ENCODE data around the gene DCTN5. TPM values are rescaled to one million over a fixed set of nuclear protein-coding genes. Genes with fewer than 3 reads are reported as not detected.
"Not testable (repeated sequence)": the region's sequence is repeated elsewhere in the genome, so short reads cannot be mapped to it uniquely, and the experiment has no call there.

DCTN5 gene
- total and polyA plus RNA-seq, 5 experiments from 2014 or later, result 43.8 to 68.8 (median 64.9) TPM

GRCh38 chr16:23624092-23624491 is 17.2 kb upstream of the DCTN5 start:
- POLR2A ChIA-PET, result no interaction called here
- H3K36me3 Mint-ChIP-seq, result peaks cover 14 to 87% (median 23%) of the 10 kb centered on the region in 3 donors
- no peaks in the 10 kb centered on the region for H3K27me3 Mint-ChIP-seq
- H3K4me3 Mint-ChIP-seq, result no peak overlapping the region
- no peak for DNase-seq
- H3K4me1 Mint-ChIP-seq, result no peaks in the 10 kb centered on the region
- no peaks in the 10 kb centered on the region for H3K9me3 Mint-ChIP-seq
- no peak for ATAC-seq
- H3K27ac Mint-ChIP-seq, result no peak overlapping the region

- ATAC-seq (no peak), DNase-seq (no peak)
- Mint-ChIP-seq H3K4me3 (no peak overlapping the region), H3K36me3 (peaks cover 0 to 72% (median 25%) of the 10 kb centered on the region in 3 donors), H3K4me1 (peaks cover 3 to 19% (median 13%) of the 10 kb centered on the region in 4 donors), H3K27ac (no peak overlapping the region), H3K27me3 (no peaks in the 10 kb centered on the region), H3K9me3 (no peaks in the 10 kb centered on the region)
- POLR2A ChIA-PET, result interaction anchor here (0.5 kb wide), 1 partner anchor 881 kb away, joined by 3 read pairs; no protein-coding TSS in a partner anchor
Observed at GRCh38 chr16:23629516-23629915, 11.8 kb upstream of the DCTN5 start.

GRCh38 chr16:23631874-23632273 is 9.4 kb upstream of the DCTN5 start:
- H3K4me3 Mint-ChIP-seq, H3K9me3 Mint-ChIP-seq, ATAC-seq, POLR2A ChIA-PET, H3K27me3 Mint-ChIP-seq, DNase-seq: not testable (repeated sequence)
- Mint-ChIP-seq H3K36me3 (peaks cover 0 to 70% (median 24%) of the 10 kb centered on the region in 3 donors), H3K4me1 (peaks cover 3 to 22% (median 13%) of the 10 kb centered on the region in 4 donors), H3K27ac (peak overlapping the region in 1 of 10 donors; percentile 9)

- Mint-ChIP-seq H3K9me3 (no peaks in the 10 kb centered on the region), H3K27me3 (no peaks in the 10 kb centered on the region), H3K36me3 (peaks cover 0 to 52% (median 20%) of the 10 kb centered on the region in 3 donors), H3K27ac (peak overlapping the region in 1 of 10 donors; percentile 10), H3K4me3 (no peak overlapping the region), H3K4me1 (peaks cover 7 to 27% (median 19%) of the 10 kb centered on the region in 4 donors)
- DNase-seq, result no peak
- POLR2A ChIA-PET, result no interaction called here
- ATAC-seq, result no peak
Observed at GRCh38 chr16:23634461-23635036, 6.7 kb upstream of the DCTN5 start.

- H3K36me3 Mint-ChIP-seq, result peaks cover 0 to 41% (median 11%) of the 10 kb centered on the region in 3 donors
- peak overlapping the region in 2 of 10 donors; percentile 22 to 71 for H3K27ac Mint-ChIP-seq
- H3K4me1 Mint-ChIP-seq, result peaks cover 14 to 36% (median 29%) of the 10 kb centered on the region in 4 donors
- H3K27me3 Mint-ChIP-seq, result no peaks in the 10 kb centered on the region
- POLR2A ChIA-PET, result no interaction called here
- H3K4me3 Mint-ChIP-seq, result no peak overlapping the region
- DNase-seq (no peak), ATAC-seq (no peak)
- no peaks in the 10 kb centered on the region for H3K9me3 Mint-ChIP-seq
Observed at GRCh38 chr16:23635958-23636357, 5.3 kb upstream of the DCTN5 start.

GRCh38 chr16:23640615-23640930 is 693 bp upstream of the DCTN5 start:
- peak overlapping the region; percentile 94 to 99 (median 98) for H3K4me3 Mint-ChIP-seq
- H3K4me1 Mint-ChIP-seq, result peaks cover 22 to 40% (median 37%) of the 10 kb centered on the region in 4 donors
- ATAC-seq (no peak), DNase-seq (peak in 2 of 10 donors; percentile 0 to 5)
- H3K9me3 Mint-ChIP-seq, result no peaks in the 10 kb centered on the region
- peak overlapping the region; percentile 90 to 99 (median 98) for H3K27ac Mint-ChIP-seq
- H3K27me3 Mint-ChIP-seq, result no peaks in the 10 kb centered on the region
- POLR2A ChIA-PET, result interaction anchor here (0.8 to 1.5 kb wide), 3 partner anchors 10 to 131 kb away, joined by 3 to 6 read pairs (median 4); partner anchors contain the start of genes GGA2 and NDUFAB1
- peaks cover 5 to 40% (median 11%) of the 10 kb centered on the region in 3 donors for H3K36me3 Mint-ChIP-seq

GRCh38 chr16:23642246-23642774 is 1.0 kb downstream of the DCTN5 start:
- no peak for DNase-seq
- Mint-ChIP-seq H3K36me3 (peaks cover 11 to 46% (median 22%) of the 10 kb centered on the region in 3 donors), H3K4me1 (peaks cover 26 to 56% (median 49%) of the 10 kb centered on the region in 4 donors)

GRCh38 chr16:23650674-23651416 is 9.6 kb downstream of the DCTN5 start:
- Mint-ChIP-seq H3K36me3 (peaks cover 25 to 84% (median 42%) of the 10 kb centered on the region in 3 donors), H3K4me3 (no peak overlapping the region), H3K4me1 (peaks cover 13 to 42% (median 30%) of the 10 kb centered on the region in 4 donors), H3K27ac (peak overlapping the region in 4 of 10 donors; percentile 12 to 68 (median 38)), H3K9me3 (peaks cover 0 to 4% (median 0%) of the 10 kb centered on the region in 9 donors), H3K27me3 (no peaks in the 10 kb centered on the region)
- ATAC-seq (no peak), DNase-seq (no peak)
- POLR2A ChIA-PET, result no interaction called here

More at GRCh38 chr16:23642246-23642774, 1.0 kb downstream of the DCTN5 start:
- peak overlapping the region; percentile 94 to 99 (median 98) for H3K4me3 Mint-ChIP-seq
- no peak for ATAC-seq
- H3K27ac Mint-ChIP-seq, result peak overlapping the region; percentile 94 to 99 (median 98)
- POLR2A ChIA-PET, result interaction anchor here (1.2 kb wide), 1 partner anchor 85 kb away, joined by 3 read pairs; the partner anchor contains the start of genes EARS2 and UBFD1
- H3K9me3 Mint-ChIP-seq, result no peaks in the 10 kb centered on the region
- no peaks in the 10 kb centered on the region for H3K27me3 Mint-ChIP-seq

- no peak for DNase-seq
- Mint-ChIP-seq H3K27me3 (no peaks in the 10 kb centered on the region), H3K9me3 (peaks cover 0 to 4% (median 0%) of the 10 kb centered on the region in 9 donors), H3K36me3 (peaks cover 21 to 76% (median 36%) of the 10 kb centered on the region in 3 donors), H3K4me1 (peaks cover 10 to 33% (median 24%) of the 10 kb centered on the region in 4 donors), H3K27ac (no peak overlapping the region), H3K4me3 (no peak overlapping the region)
- ATAC-seq, result no peak
- POLR2A ChIA-PET, result interaction anchor here (0.7 kb wide), 1 partner anchor 287 kb away, joined by 3 read pairs; no protein-coding TSS in a partner anchor
Observed at GRCh38 chr16:23651943-23652468, 10.7 kb downstream of the DCTN5 start.

GRCh38 chr16:23663918-23664317 is 22.7 kb downstream of the DCTN5 start:
- H3K4me1 Mint-ChIP-seq, result peaks cover 0 to 3% (median 0%) of the 10 kb centered on the region in 4 donors
- POLR2A ChIA-PET, result interaction anchor here (0.7 kb wide), 1 partner anchor 67 kb away, joined by 3 read pairs; no protein-coding TSS in a partner anchor
- no peak overlapping the region for H3K4me3 Mint-ChIP-seq
- DNase-seq (no peak), ATAC-seq (no peak)
- H3K27me3 Mint-ChIP-seq, result no peaks in the 10 kb centered on the region
- peaks cover 2 to 100% (median 61%) of the 10 kb centered on the region in 3 donors for H3K36me3 Mint-ChIP-seq
- H3K27ac Mint-ChIP-seq, result no peak overlapping the region
- no peaks in the 10 kb centered on the region for H3K9me3 Mint-ChIP-seq

- no peaks in the 10 kb centered on the region for H3K9me3 Mint-ChIP-seq
- peaks cover 0 to 16% (median 1%) of the 10 kb centered on the region in 4 donors for H3K4me1 Mint-ChIP-seq
- H3K27me3 Mint-ChIP-seq, result no peaks in the 10 kb centered on the region
- H3K4me3 Mint-ChIP-seq, result no peak overlapping the region
- peaks cover 0 to 95% (median 51%) of the 10 kb centered on the region in 3 donors for H3K36me3 Mint-ChIP-seq
- DNase-seq, result no peak
- POLR2A ChIA-PET, result no interaction called here
- no peak for ATAC-seq
- no peak overlapping the region for H3K27ac Mint-ChIP-seq
Observed at GRCh38 chr16:23666571-23667354, 25.5 kb downstream of the DCTN5 start.

- POLR2A ChIA-PET, result no interaction called here
- Mint-ChIP-seq H3K4me3 (no peak overlapping the region), H3K4me1 (peaks cover 0 to 16% (median 1%) of the 10 kb centered on the region in 4 donors), H3K36me3 (peaks cover 0 to 95% (median 48%) of the 10 kb centered on the region in 3 donors), H3K27ac (no peak overlapping the region), H3K27me3 (no peaks in the 10 kb centered on the region), H3K9me3 (no peaks in the 10 kb centered on the region)
- DNase-seq, result no peak
- ATAC-seq, result no peak
Observed at GRCh38 chr16:23667355-23667659, 26.0 kb downstream of the DCTN5 start.

Measured in naive thymus-derived CD8-positive, alpha-beta T cell (primary cell).